HEK293 (cell line): Measurements from ENCODE around the gene NINJ2.

ENCODE experiments used
- CTCF ChIA-PET: fragments of 350-600 bp; formaldehyde crosslinking; extraction: SDS; loops from one replicate; lab custom pipeline; 2021; ENCODE audit warnings: antibody characterized with exemption; lab: Yijun Ruan, JAX
- POLR2A ChIA-PET: fragments of 300-600 bp; formaldehyde crosslinking; extraction: SDS; loops from one replicate; lab custom pipeline; 2020; ENCODE audit warnings: antibody characterized with exemption, inconsistent platforms; lab: Yijun Ruan, JAX
- H3K27ac ChIP-seq: fragments of 200-500 bp; sonication (Bioruptor generic); 2 replicates; pipeline ENCODE4 v1.5.1; 2014; ENCODE audit warnings: low read depth, low read length, control low read depth, inconsistent platforms; ENCODE audit errors: extremely low read depth
- H3K36me3 ChIP-seq, 2 experiments: fragments of 200-500 bp in 1 of 2; sonication (Bioruptor generic) in 1 of 2; 1 replicate in 1 of 2; 2 replicates in 1 of 2; pipeline ENCODE4 v1.5.1; 2014 to 2017; ENCODE audit warnings: inconsistent platforms in 2 of 2, low read length in 2 of 2; ENCODE audit not compliant: control insufficient read depth in 2 of 2, insufficient read depth in 1 of 2
- H3K4me1 ChIP-seq: fragments of 200-500 bp; sonication (Bioruptor generic); 2 replicates; pipeline ENCODE4 v1.5.1; 2014; ENCODE audit warnings: mild to moderate bottlenecking, low read length, inconsistent platforms; ENCODE audit not compliant: control insufficient read depth, insufficient read depth
- H3K4me3 ChIP-seq: 2 replicates; pipeline ENCODE4 v1.5.1; 2011; ENCODE audit warnings: low read depth, mild to moderate bottlenecking, control low read depth, low read length, moderate library complexity
- H3K9me3 ChIP-seq: fragments of 200-500 bp; sonication (Bioruptor generic); 2 replicates; pipeline ENCODE4 v1.5.1; 2014; ENCODE audit warnings: low read depth, low read length, inconsistent platforms; ENCODE audit not compliant: control insufficient read depth, insufficient read depth
- ATF2 ChIP-seq: fragments of 450-650 bp; formaldehyde crosslinking; IDR thresholded peaks from 2 replicates; pipeline ENCODE4 v1.5.1; 2016; ENCODE audit warnings: missing biosample characterization, missing genetic modification characterization, low read depth
- BCL11A ChIP-seq: fragments of 450-650 bp; formaldehyde crosslinking; IDR thresholded peaks from 2 replicates; pipeline ENCODE4 v1.5.1; 2016; ENCODE audit warnings: low read depth, missing biosample characterization, missing genetic modification characterization
- CTCF ChIP-seq: fragments of 450-650 bp; formaldehyde crosslinking; IDR thresholded peaks from 2 replicates; pipeline ENCODE4 v1.5.1; 2016; ENCODE audit warnings: missing biosample characterization, missing genetic modification characterization
- GFI1B ChIP-seq: fragments of 450-650 bp; formaldehyde crosslinking; IDR thresholded peaks from 2 replicates; pipeline ENCODE4 v1.5.1; 2016; ENCODE audit warnings: missing biosample characterization, missing genetic modification characterization
- GLIS1 ChIP-seq: fragments of 450-650 bp; formaldehyde crosslinking; IDR thresholded peaks from 2 replicates; pipeline ENCODE4 v1.5.1; 2016; ENCODE audit warnings: missing biosample characterization, missing genetic modification characterization
- GLIS2 ChIP-seq: fragments of 450-650 bp; formaldehyde crosslinking; IDR thresholded peaks from 2 replicates; pipeline ENCODE4 v1.5.1; 2016; ENCODE audit warnings: missing biosample characterization, missing genetic modification characterization
- KLF1 ChIP-seq: fragments of 450-650 bp; formaldehyde crosslinking; IDR thresholded peaks from 2 replicates; pipeline ENCODE4 v1.5.1; 2016; ENCODE audit warnings: missing biosample characterization, missing genetic modification characterization
- KLF10 ChIP-seq: fragments of 450-650 bp; IDR thresholded peaks from 2 replicates; pipeline ENCODE4 v1.5.1; 2018; ENCODE audit warnings: missing biosample characterization, mild to moderate bottlenecking, missing genetic modification characterization
- KLF9 ChIP-seq: fragments of 450-650 bp; formaldehyde crosslinking; IDR thresholded peaks from 2 replicates; pipeline ENCODE4 v1.5.1; 2016; ENCODE audit warnings: missing biosample characterization, missing genetic modification characterization, low read depth
- OSR2 ChIP-seq: fragments of 450-650 bp; formaldehyde crosslinking; IDR thresholded peaks from 2 replicates; pipeline ENCODE4 v1.5.1; 2016; ENCODE audit warnings: missing biosample characterization, missing genetic modification characterization
- OVOL3 ChIP-seq: fragments of 450-650 bp; formaldehyde crosslinking; IDR thresholded peaks from 2 replicates; pipeline ENCODE4 v1.5.1; 2016; ENCODE audit warnings: missing biosample characterization, missing genetic modification characterization
- REPIN1 ChIP-seq: fragments of 450-650 bp; formaldehyde crosslinking; IDR thresholded peaks from 2 replicates; pipeline ENCODE4 v1.5.1; 2017; ENCODE audit warnings: missing biosample characterization, missing genetic modification characterization, low read depth
- ZBTB7A ChIP-seq: fragments of 450-650 bp; formaldehyde crosslinking; IDR thresholded peaks from 2 replicates; pipeline ENCODE4 v1.5.1; 2016; ENCODE audit warnings: low read depth, missing biosample characterization, missing genetic modification characterization
- ZNF155 ChIP-seq: fragments of 450-650 bp; formaldehyde crosslinking; IDR thresholded peaks from 2 replicates; pipeline ENCODE4 v1.5.1; 2016; ENCODE audit warnings: missing biosample characterization, missing genetic modification characterization
- ZNF2 ChIP-seq: fragments of 450-650 bp; formaldehyde crosslinking; IDR thresholded peaks from 2 replicates; pipeline ENCODE4 v1.5.1; 2016; ENCODE audit warnings: missing biosample characterization, missing genetic modification characterization
- ZNF26 ChIP-seq: fragments of 450-650 bp; formaldehyde crosslinking; IDR thresholded peaks from 2 replicates; pipeline ENCODE4 v1.5.1; 2016; ENCODE audit warnings: missing biosample characterization, missing genetic modification characterization
- ZNF394 ChIP-seq: fragments of 450-650 bp; formaldehyde crosslinking; IDR thresholded peaks from 2 replicates; pipeline ENCODE4 v1.5.1; 2016; ENCODE audit warnings: missing biosample characterization, missing genetic modification characterization, mild to moderate bottlenecking, moderate library complexity, borderline replicate concordance
- ZNF423 ChIP-seq: fragments of 450-650 bp; formaldehyde crosslinking; IDR thresholded peaks from 2 replicates; pipeline ENCODE4 v1.5.1; 2016; ENCODE audit warnings: missing biosample characterization, missing genetic modification characterization
- ZNF433 ChIP-seq: fragments of 450-650 bp; formaldehyde crosslinking; IDR thresholded peaks from 2 replicates; pipeline ENCODE4 v1.5.1; 2016; ENCODE audit warnings: missing biosample characterization, missing genetic modification characterization, low read depth
- ZNF514 ChIP-seq: fragments of 450-650 bp; formaldehyde crosslinking; IDR thresholded peaks from 2 replicates; pipeline ENCODE4 v1.5.1; 2016; ENCODE audit warnings: missing biosample characterization, missing genetic modification characterization
- ZNF600 ChIP-seq: fragments of 450-650 bp; formaldehyde crosslinking; IDR thresholded peaks from 2 replicates; pipeline ENCODE4 v1.5.1; 2016; ENCODE audit warnings: missing biosample characterization, missing genetic modification characterization
- ZNF670 ChIP-seq: fragments of 450-650 bp; formaldehyde crosslinking; IDR thresholded peaks from 2 replicates; pipeline ENCODE4 v1.5.1; 2016; ENCODE audit warnings: missing biosample characterization, missing genetic modification characterization, low read depth
- ZNF785 ChIP-seq: fragments of 450-650 bp; formaldehyde crosslinking; IDR thresholded peaks from 2 replicates; pipeline ENCODE4 v1.5.1; 2016; ENCODE audit warnings: missing biosample characterization, missing genetic modification characterization
- ZNF837 ChIP-seq: fragments of 450-650 bp; formaldehyde crosslinking; IDR thresholded peaks from 2 replicates; pipeline ENCODE4 v1.5.1; 2016; ENCODE audit warnings: missing biosample characterization, missing genetic modification characterization
- ZSCAN18 ChIP-seq: fragments of 450-650 bp; formaldehyde crosslinking; IDR thresholded peaks from 2 replicates; pipeline ENCODE4 v1.5.1; 2016; ENCODE audit warnings: missing biosample characterization, missing genetic modification characterization

Gene NINJ2

GRCh38 chr12:561391-561705, 101.9 kb downstream of the NINJ2 start:
- Histone ChIP-seq H3K36me3 (peaks cover 0 to 13% of the 10 kb centered on the region in 2 experiments; a peak in 1 of 3 replicates), H3K9me3 (no peaks in the 10 kb centered on the region), H3K4me1 (no peaks in the 10 kb centered on the region), H3K4me3 (no peak overlapping the region), H3K27ac (no peak overlapping the region)
- ChIA-PET CTCF (interaction anchor here (0.7 kb wide), 1 partner anchor 10 kb away, joined by 3 read pairs; no protein-coding TSS in a partner anchor), POLR2A (no interaction called here)
- TF ChIP-seq KLF9 (tag by site-specific recombination), result no peak
- no peak for TF ChIP-seq BCL11A
- no peak for TF ChIP-seq GFI1B (tag by site-specific recombination)
- TF ChIP-seq ZNF26 (tag by site-specific recombination), result no peak
- TF ChIP-seq ZNF423 (tag by site-specific recombination), result no peak
- no peak for TF ChIP-seq KLF1 (tag by site-specific recombination)
- no peak for TF ChIP-seq GLIS2 (tag by site-specific recombination)

GRCh38 chr12:560691-561390, 102.4 kb downstream of the NINJ2 start:
- no peak for TF ChIP-seq ZNF670 (tag by site-specific recombination)
- no peak for TF ChIP-seq CTCF (tag by site-specific recombination)
- no peak for TF ChIP-seq ZNF2 (tag by site-specific recombination)
- no peak for TF ChIP-seq KLF10 (tag by site-specific recombination)
- TF ChIP-seq ZNF423 (tag by site-specific recombination), result no peak
- no peak for TF ChIP-seq GLIS1 (tag by site-specific recombination)
- no peak for TF ChIP-seq REPIN1 (tag by site-specific recombination)
- no peak for TF ChIP-seq ZNF837 (tag by site-specific recombination)
- no peak for TF ChIP-seq OVOL3 (tag by site-specific recombination)
- TF ChIP-seq ZNF433 (tag by site-specific recombination), result no peak
- no peak for TF ChIP-seq ZNF514 (tag by site-specific recombination)
- TF ChIP-seq ZNF600, result no peak
- TF ChIP-seq ZSCAN18 (tag by site-specific recombination), result no peak
- TF ChIP-seq ZNF785 (tag by site-specific recombination), result no peak
- no peak for TF ChIP-seq OSR2 (tag by site-specific recombination)
- no peak for TF ChIP-seq ATF2
- TF ChIP-seq ZNF394 (tag by site-specific recombination), result no peak
- no peak for TF ChIP-seq ZBTB7A (tag by site-specific recombination)
- no peak for TF ChIP-seq ZNF155 (tag by site-specific recombination)
- Histone ChIP-seq H3K27ac (no peak overlapping the region), H3K4me1 (no peaks in the 10 kb centered on the region), H3K9me3 (no peaks in the 10 kb centered on the region), H3K36me3 (peaks cover 0 to 13% of the 10 kb centered on the region in 2 experiments; a peak in 1 of 3 replicates), H3K4me3 (no peak overlapping the region)
- ChIA-PET CTCF (interaction anchor here (0.7 to 2.5 kb wide), 2 partner anchors 9 to 14 kb away, joined by 3 to 12 read pairs; no protein-coding TSS in a partner anchor), POLR2A (no interaction called here)
